ENCODE measurements around the gene EGLN3.

GRCh38 chr14:33897382-33897781 lies 53.5 kb downstream of the EGLN3 start:
- no peak for TF ChIP-seq CTCF (IDR thresholded peaks at IDR 0.05; ENCODE audit: low read length)
- no peak for TF ChIP-seq EZH2 (IDR thresholded peaks at IDR 0.05; ENCODE audit: borderline replicate concordance, low read length)

Measured in OCI-LY1 (cell line).